GM23338 (cell line): ENCODE data around the gene RNF11. TPM values are rescaled to one million over a fixed set of nuclear protein-coding genes. Genes with fewer than 3 reads are reported as not detected.

Source experiments
- ATAC-seq: fragments of 200-7000 bp; cut with Tn5 transposase; 3 replicates; pipeline ENCODE4 v1.9.1; 2020
- DNase-seq: peaks from one replicate; pipeline ENCODE4 v3.0.0-alpha.2; 2015; ENCODE audit warnings: low spot score
- H2AFZ ChIP-seq: fragments of 200-600 bp; sonication (generic); 2 replicates; pipeline ENCODE4 v1.8.0; 2016; ENCODE audit warnings: antibody characterized with exemption, mild to moderate bottlenecking, moderate library complexity
- H3F3A ChIP-seq: fragments of 200-600 bp; sonication (generic); replicated peaks from 2 replicates; pipeline ENCODE4 v1.8.0; 2017; ENCODE audit warnings: antibody characterized with exemption, mixed run types, low read depth
- H3K27ac ChIP-seq: fragments of 200-600 bp; sonication (generic); 2 replicates; pipeline ENCODE4 v1.6.1; 2016; ENCODE audit warnings: low read depth
- H3K27me3 ChIP-seq: fragments of 200-600 bp; sonication (generic); 2 replicates; pipeline ENCODE4 v1.8.0; 2016; ENCODE audit warnings: mild to moderate bottlenecking, mixed run types, moderate library complexity; ENCODE audit not compliant: insufficient read depth
- H3K36me3 ChIP-seq: fragments of 200-600 bp; sonication (generic); 2 replicates; pipeline ENCODE4 v1.8.0; 2016; ENCODE audit warnings: mild to moderate bottlenecking; ENCODE audit not compliant: insufficient read depth
- H3K4me1 ChIP-seq: fragments of 200-600 bp; sonication (generic); 2 replicates; pipeline ENCODE4 v1.8.0; 2016; ENCODE audit warnings: mild to moderate bottlenecking, moderate library complexity; ENCODE audit not compliant: insufficient read depth
- H3K4me2 ChIP-seq: fragments of 200-600 bp; sonication (generic); 2 replicates; pipeline ENCODE4 v1.7.1; 2017; ENCODE audit warnings: mixed run types
- H3K4me3 ChIP-seq: fragments of 200-600 bp; sonication (generic); 2 replicates; pipeline ENCODE4 v1.6.1; 2016; ENCODE audit warnings: mixed run types
- H3K79me2 ChIP-seq: fragments of 200-600 bp; sonication (generic); replicated peaks from 2 replicates; pipeline ENCODE4 v1.8.0; 2017; ENCODE audit warnings: mild to moderate bottlenecking; ENCODE audit not compliant: insufficient read depth
- H3K9me2 ChIP-seq: fragments of 200-600 bp; sonication (generic); 2 replicates; pipeline ENCODE4 v1.8.0; 2017; ENCODE audit not compliant: insufficient read depth
- H4K20me1 ChIP-seq: fragments of 200-600 bp; sonication (generic); replicated peaks from 2 replicates; pipeline ENCODE4 v1.8.0; 2017; ENCODE audit warnings: mild to moderate bottlenecking; ENCODE audit not compliant: insufficient read depth
- H3K27ac Mint-ChIP-seq: 2 replicates; pipeline ENCODE4 v1.8.0; 2020; ENCODE audit warnings: inconsistent platforms, mild to moderate bottlenecking, moderate library complexity, mixed read lengths
- H3K27me3 Mint-ChIP-seq: 3 replicates; pipeline ENCODE4 v1.8.0; 2022; ENCODE audit warnings: low read depth, mild to moderate bottlenecking, moderate library complexity, mixed read lengths, inconsistent platforms; ENCODE audit not compliant: insufficient read depth, poor library complexity
- H3K36me3 Mint-ChIP-seq: 3 replicates; pipeline ENCODE4 v1.8.0; 2021; ENCODE audit warnings: low read depth, mild to moderate bottlenecking, inconsistent platforms, moderate library complexity, mixed read lengths
- H3K4me1 Mint-ChIP-seq: 3 replicates; pipeline ENCODE4 v1.8.0; 2020; ENCODE audit warnings: mild to moderate bottlenecking, inconsistent platforms, mixed read lengths
- H3K4me3 Mint-ChIP-seq: 3 replicates; pipeline ENCODE4 v1.8.0; 2021; ENCODE audit warnings: moderate library complexity, mild to moderate bottlenecking, inconsistent platforms, mixed read lengths
- H3K9me3 Mint-ChIP-seq: 3 replicates; pipeline ENCODE4 v1.8.0; 2020; ENCODE audit warnings: moderate library complexity, mild to moderate bottlenecking, inconsistent platforms, mixed read lengths
- CREB1 ChIP-seq: fragments of 250-450 bp; sonication (Bioruptor Pico); IDR thresholded peaks from 2 replicates; pipeline ENCODE4 v1.5.0; 2020; ENCODE audit warnings: low read depth, mild to moderate bottlenecking, moderate library complexity
- ETS1 ChIP-seq: IDR thresholded peaks from 2 replicates; pipeline ENCODE4 v1.6.1; 2016; ENCODE audit warnings: antibody characterized with exemption
- EZH2 ChIP-seq: fragments of 200-600 bp; sonication (generic); IDR thresholded peaks from one replicate; pipeline ENCODE4 v1.8.0; 2017; ENCODE audit warnings: antibody characterized with exemption, mild to moderate bottlenecking, low read depth; ENCODE audit not compliant: unreplicated experiment
- EZH2phosphoT487 ChIP-seq: fragments of 200-600 bp; sonication (generic); IDR thresholded peaks from one replicate; pipeline ENCODE4 v1.8.1; 2018; ENCODE audit warnings: antibody characterized with exemption; ENCODE audit not compliant: unreplicated experiment
- JUNB ChIP-seq: IDR thresholded peaks from one replicate; pipeline ENCODE4 v1.6.1; 2016; ENCODE audit warnings: antibody characterized with exemption; ENCODE audit not compliant: unreplicated experiment
- NANOG ChIP-seq: IDR thresholded peaks from 2 replicates; pipeline ENCODE4 v1.6.1; 2016; ENCODE audit warnings: antibody characterized with exemption, borderline replicate concordance
- POLR2AphosphoS5 ChIP-seq: IDR thresholded peaks from 2 replicates; pipeline ENCODE4 v1.6.1; 2016; ENCODE audit warnings: antibody characterized with exemption, low read depth
- STAT1 ChIP-seq: IDR thresholded peaks from one replicate; pipeline ENCODE4 v1.6.1; 2016; ENCODE audit warnings: antibody characterized with exemption; ENCODE audit not compliant: unreplicated experiment
- ZNF114 ChIP-seq: fragments of 250-450 bp; sonication (Bioruptor Pico); IDR thresholded peaks from 2 replicates; pipeline ENCODE4 v1.5.0; 2020; ENCODE audit warnings: mild to moderate bottlenecking, moderate library complexity
- ZNF462 ChIP-seq: fragments of 250-450 bp; sonication (Bioruptor Pico); IDR thresholded peaks from 2 replicates; pipeline ENCODE4 v1.5.0; 2020; ENCODE audit warnings: mild to moderate bottlenecking, moderate library complexity
- polyA plus RNA-seq: library from polyadenylated mRNA; unstranded; fragments of >200 nt; fragmentation: Nextera tagmentation; extraction: Ambion mirVana; gene quantifications from 2 replicates; pipeline ENCODE4 v1.2.1, GENCODE V29; 2016
- total RNA-seq: library from RNA; depleted of rRNA; stranded (reverse); fragments of >200 nt; shearing (Covaris generic); gene quantifications from 2 replicates; pipeline ENCODE4 v1.2.3, GENCODE V29; 2014
- TF ChIP-seq, protein P1 (sequence below), 2 experiments: fragments of 200-600 bp in 1 of 2; sonication (generic) in 1 of 2; conservative IDR thresholded peaks; 2 replicates each; pipeline versions ENCODE4 v1.5.1 to v1.6.1; 2016 to 2017; ENCODE audit warnings: antibody characterized with exemption in 2 of 2, low read depth in 2 of 2, mild to moderate bottlenecking in 2 of 2, moderate library complexity in 1 of 2

Gene RNF11
- total and polyA plus RNA-seq, 2 experiments from 2014 or later = 22.3 to 43.0 TPM

GRCh38 chr1:51305371-51305823, 69.3 kb downstream of the RNF11 start (continued):
- TF ChIP-seq, protein P1, sequence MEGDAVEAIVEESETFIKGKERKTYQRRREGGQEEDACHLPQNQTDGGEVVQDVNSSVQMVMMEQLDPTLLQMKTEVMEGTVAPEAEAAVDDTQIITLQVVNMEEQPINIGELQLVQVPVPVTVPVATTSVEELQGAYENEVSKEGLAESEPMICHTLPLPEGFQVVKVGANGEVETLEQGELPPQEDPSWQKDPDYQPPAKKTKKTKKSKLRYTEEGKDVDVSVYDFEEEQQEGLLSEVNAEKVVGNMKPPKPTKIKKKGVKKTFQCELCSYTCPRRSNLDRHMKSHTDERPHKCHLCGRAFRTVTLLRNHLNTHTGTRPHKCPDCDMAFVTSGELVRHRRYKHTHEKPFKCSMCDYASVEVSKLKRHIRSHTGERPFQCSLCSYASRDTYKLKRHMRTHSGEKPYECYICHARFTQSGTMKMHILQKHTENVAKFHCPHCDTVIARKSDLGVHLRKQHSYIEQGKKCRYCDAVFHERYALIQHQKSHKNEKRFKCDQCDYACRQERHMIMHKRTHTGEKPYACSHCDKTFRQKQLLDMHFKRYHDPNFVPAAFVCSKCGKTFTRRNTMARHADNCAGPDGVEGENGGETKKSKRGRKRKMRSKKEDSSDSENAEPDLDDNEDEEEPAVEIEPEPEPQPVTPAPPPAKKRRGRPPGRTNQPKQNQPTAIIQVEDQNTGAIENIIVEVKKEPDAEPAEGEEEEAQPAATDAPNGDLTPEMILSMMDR (conservative IDR thresholded peaks at IDR 0.05; ENCODE audit: low read depth in 2 of 2) = no peak
- TF ChIP-seq EZH2phosphoT487 = no peak

GRCh38 chr1:51306950-51307349, 70.9 kb downstream of the RNF11 start:
- Mint-ChIP-seq H3K27ac (no peak overlapping the region), H3K9me3 (no peaks in the 10 kb centered on the region), H3K4me1 (no peaks in the 10 kb centered on the region; the same call in 2 of the 3 replicates), H3K36me3 (no peaks in the 10 kb centered on the region), H3K4me3 (no peak overlapping the region), H3K27me3 (peaks cover 10% of the 10 kb centered on the region)
- H3F3A ChIP-seq = no peaks in the 10 kb centered on the region
- H4K20me1 ChIP-seq = no peaks in the 10 kb centered on the region
- no peaks in the 10 kb centered on the region for H3K79me2 ChIP-seq
- H3K27me3 ChIP-seq = no peaks in the 10 kb centered on the region
- no peaks in the 10 kb centered on the region for H3K9me2 ChIP-seq
- H3K4me1 ChIP-seq = no peaks in the 10 kb centered on the region
- H3K36me3 ChIP-seq = no peaks in the 10 kb centered on the region
- H3K4me2 ChIP-seq = no peak overlapping the region
- no peak for DNase-seq
- no peak overlapping the region for H3K27ac ChIP-seq
- no peak overlapping the region for H3K4me3 ChIP-seq
- no peak for ATAC-seq
- H2AFZ ChIP-seq = no peak overlapping the region
- TF ChIP-seq EZH2 (no peak), JUNB (no peak), STAT1 (no peak), ZNF114 (CRISPR knock-in tag) (no peak), CREB1 (CRISPR knock-in tag) (no peak), NANOG (no peak), POLR2AphosphoS5 (no peak), ETS1 (no peak), ZNF462 (CRISPR knock-in tag) (no peak), EZH2phosphoT487 (no peak)
- TF ChIP-seq, protein P1 (conservative IDR thresholded peaks at IDR 0.05; ENCODE audit: low read depth in 2 of 2) = no peak
